ENCODE results near the gene GPAM. TPM values are rescaled to one million over a fixed set of nuclear protein-coding genes. Genes with fewer than 3 reads are reported as not detected.

GPAM gene
- total RNA-seq, 4 donors from 2014 or later, result 1.00 to 6.6 (median 5.8) TPM

DNA sequence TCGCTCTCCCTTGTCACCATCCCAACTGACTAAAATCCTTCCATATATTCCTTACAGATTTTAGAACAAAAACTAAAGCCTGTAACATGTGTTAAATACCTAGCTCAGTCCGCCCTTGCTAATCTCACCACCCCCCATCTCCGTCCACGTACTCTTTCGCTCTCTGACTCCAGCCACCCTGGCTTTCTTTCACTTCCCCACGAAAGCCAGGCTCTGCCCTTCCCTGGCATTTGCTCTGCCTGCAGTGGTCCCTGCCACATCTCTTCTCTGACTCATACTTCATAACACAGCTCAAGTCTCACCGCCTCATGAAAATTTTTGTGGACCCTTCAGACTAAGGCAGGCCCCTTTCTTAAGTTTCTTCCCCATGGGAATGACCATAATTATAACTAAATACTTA lies 11.7 kb upstream of the GPAM start:
- in situ Hi-C loops (cut with MboI; ENCODE audit: low pct_ligation_motif_present in 1 of 4, low pct_unique_long_range_greater_than_20kb in 1 of 4, low sequenced_read_pairs in 3 of 4), result loop anchor here (25.0 kb wide), 2 partner anchors 117 to 242 kb away; partner anchors contain the start of genes VTI1A (in 4 of the 4) and ZDHHC6 (in 4 of the 4)
- Histone ChIP-seq H3K4me1 (no peaks in the 10 kb centered on the region), H3K36me3 (no peaks in the 10 kb centered on the region), H3K27me3 (no peaks in the 10 kb centered on the region), H3K9me3 (no peaks in the 10 kb centered on the region), H3K27ac (no peak overlapping the region), H3K4me3 (no peak overlapping the region)
- no peak for DNase-seq
- WGBS, 2 donors (ENCODE audit: low coverage in 1 of 2), result 89 to 94% methylated on average over 7 of the region's 7 CpGs
- TF ChIP-seq POLR2AphosphoS5 (IDR thresholded peaks at IDR 0.05) (no peak), EP300 (IDR thresholded peaks at IDR 0.05; ENCODE audit: low read depth) (no peak), POLR2A (IDR thresholded peaks at IDR 0.05) (no peak)
- TF ChIP-seq, protein P1, sequence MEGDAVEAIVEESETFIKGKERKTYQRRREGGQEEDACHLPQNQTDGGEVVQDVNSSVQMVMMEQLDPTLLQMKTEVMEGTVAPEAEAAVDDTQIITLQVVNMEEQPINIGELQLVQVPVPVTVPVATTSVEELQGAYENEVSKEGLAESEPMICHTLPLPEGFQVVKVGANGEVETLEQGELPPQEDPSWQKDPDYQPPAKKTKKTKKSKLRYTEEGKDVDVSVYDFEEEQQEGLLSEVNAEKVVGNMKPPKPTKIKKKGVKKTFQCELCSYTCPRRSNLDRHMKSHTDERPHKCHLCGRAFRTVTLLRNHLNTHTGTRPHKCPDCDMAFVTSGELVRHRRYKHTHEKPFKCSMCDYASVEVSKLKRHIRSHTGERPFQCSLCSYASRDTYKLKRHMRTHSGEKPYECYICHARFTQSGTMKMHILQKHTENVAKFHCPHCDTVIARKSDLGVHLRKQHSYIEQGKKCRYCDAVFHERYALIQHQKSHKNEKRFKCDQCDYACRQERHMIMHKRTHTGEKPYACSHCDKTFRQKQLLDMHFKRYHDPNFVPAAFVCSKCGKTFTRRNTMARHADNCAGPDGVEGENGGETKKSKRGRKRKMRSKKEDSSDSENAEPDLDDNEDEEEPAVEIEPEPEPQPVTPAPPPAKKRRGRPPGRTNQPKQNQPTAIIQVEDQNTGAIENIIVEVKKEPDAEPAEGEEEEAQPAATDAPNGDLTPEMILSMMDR (IDR thresholded peaks at IDR 0.05), result no peak
- intact Hi-C loops (cut with DNase I; ENCODE audit: low total_unique reads), result loop anchor here (10.0 kb wide), 1 partner anchor 120 kb away; no protein-coding TSS in a partner anchor

- 92 to 100% methylated on average over 1 to 6 of the region's 6 CpGs for WGBS, 2 donors (ENCODE audit: low coverage in 1 of 2)
- intact Hi-C loops (cut with DNase I; ENCODE audit: low total_unique reads) (loop anchor here (10.0 kb wide), 1 partner anchor 123 kb away; no protein-coding TSS in a partner anchor), in situ Hi-C loops (cut with MboI; ENCODE audit: low pct_ligation_motif_present in 1 of 4, low pct_unique_long_range_greater_than_20kb in 1 of 4, low sequenced_read_pairs in 3 of 4) (loop anchor here (25.0 kb wide), 2 partner anchors 121 to 246 kb away; partner anchors contain the start of genes VTI1A (in 4 of the 4) and ZDHHC6 (in 4 of the 4))
- Histone ChIP-seq H3K36me3 (no peaks in the 10 kb centered on the region), H3K27ac (no peak overlapping the region), H3K27me3 (no peaks in the 10 kb centered on the region), H3K4me1 (no peaks in the 10 kb centered on the region), H3K4me3 (no peak overlapping the region), H3K9me3 (no peaks in the 10 kb centered on the region)
- DNase-seq, result no peak
- TF ChIP-seq, protein P1 (IDR thresholded peaks at IDR 0.05), result no peak
- TF ChIP-seq POLR2AphosphoS5 (IDR thresholded peaks at IDR 0.05) (no peak), POLR2A (IDR thresholded peaks at IDR 0.05) (no peak), EP300 (IDR thresholded peaks at IDR 0.05; ENCODE audit: low read depth) (no peak)
Observed at GRCh38 chr10:112191791-112192190, 8.2 kb upstream of the GPAM start.

DNA sequence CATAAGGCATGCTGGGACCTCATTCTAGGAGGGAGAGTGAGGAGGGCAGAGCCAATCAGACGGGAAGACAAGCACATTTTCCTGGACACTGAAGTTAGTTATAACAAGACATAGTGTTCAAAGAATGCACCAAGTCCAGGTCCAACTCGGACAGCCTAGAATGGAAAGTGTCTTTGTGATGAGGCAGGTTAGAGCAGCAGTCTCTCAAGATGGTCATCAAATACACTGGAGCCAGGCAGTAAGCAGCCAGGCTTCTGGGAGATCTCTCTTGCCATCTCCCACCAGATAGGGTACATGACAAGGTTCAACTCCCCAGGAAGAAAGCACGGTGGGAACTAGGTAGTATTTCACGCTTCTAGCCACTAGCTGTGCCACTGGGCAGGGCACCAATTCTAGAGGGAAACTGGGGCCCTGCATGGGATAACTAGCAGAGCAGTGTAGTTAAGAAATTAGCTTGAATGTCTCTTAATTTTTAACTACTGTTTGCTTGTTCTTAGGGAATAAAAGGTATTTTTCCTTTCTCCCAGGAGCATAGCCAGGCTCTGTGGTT lies 7.6 kb upstream of the GPAM start:
- WGBS, 2 donors (ENCODE audit: low coverage in 1 of 2), result 55 to 59% methylated on average over 3 to 4 of the region's 4 CpGs
- Histone ChIP-seq H3K4me3 (no peak overlapping the region), H3K9me3 (no peaks in the 10 kb centered on the region), H3K36me3 (no peaks in the 10 kb centered on the region), H3K27me3 (no peaks in the 10 kb centered on the region), H3K4me1 (no peaks in the 10 kb centered on the region), H3K27ac (no peak overlapping the region)
- intact Hi-C loops (cut with DNase I; ENCODE audit: low total_unique reads) (loop anchor here (10.0 kb wide), 1 partner anchor 124 kb away; no protein-coding TSS in a partner anchor), in situ Hi-C loops (cut with MboI; ENCODE audit: low pct_ligation_motif_present in 1 of 4, low pct_unique_long_range_greater_than_20kb in 1 of 4, low sequenced_read_pairs in 3 of 4) (loop anchor here (25.0 kb wide), 2 partner anchors 121 to 246 kb away; partner anchors contain the start of genes VTI1A (in 4 of the 4) and ZDHHC6 (in 4 of the 4))
- TF ChIP-seq, protein P1 (IDR thresholded peaks at IDR 0.05), result no peak
- TF ChIP-seq POLR2A (IDR thresholded peaks at IDR 0.05), result no peak
- TF ChIP-seq POLR2AphosphoS5 (IDR thresholded peaks at IDR 0.05), result no peak
- no peak for DNase-seq

- Histone ChIP-seq H3K9me3 (no peaks in the 10 kb centered on the region), H3K4me3 (no peak overlapping the region), H3K27me3 (no peaks in the 10 kb centered on the region), H3K4me1 (peaks cover 0 to 2% (median under 1%) of the 10 kb centered on the region in 4 donors), H3K27ac (no peak overlapping the region), H3K36me3 (no peaks in the 10 kb centered on the region)
- intact Hi-C loops (cut with DNase I; ENCODE audit: low total_unique reads) (no loop called here), in situ Hi-C loops (cut with MboI; ENCODE audit: low pct_ligation_motif_present in 1 of 4, low pct_unique_long_range_greater_than_20kb in 1 of 4, low sequenced_read_pairs in 3 of 4) (loop anchor here (25.0 kb wide), 2 partner anchors 123 to 248 kb away; partner anchors contain the start of genes VTI1A (in 4 of the 4) and ZDHHC6 (in 4 of the 4))
- 74 to 88% methylated on average over 5 of the region's 5 CpGs for WGBS, 2 donors (ENCODE audit: low coverage in 1 of 2)
- DNase-seq, result no peak
- TF ChIP-seq EP300 (IDR thresholded peaks at IDR 0.05; ENCODE audit: low read depth) (no peak), POLR2A (IDR thresholded peaks at IDR 0.05) (no peak), POLR2AphosphoS5 (IDR thresholded peaks at IDR 0.05) (no peak)
- TF ChIP-seq, protein P1 (IDR thresholded peaks at IDR 0.05), result no peak
Observed at GRCh38 chr10:112189465-112189864, 5.9 kb upstream of the GPAM start.

Data from transverse colon (tissue), 4 donors.